TTC549 (cell line): Measurements from ENCODE around the gene ZNF292.
"Not testable (repeated sequence)": the region's sequence is repeated elsewhere in the genome, so short reads cannot be mapped to it uniquely, and the experiment has no call there.

Source experiments
- FAIRE-seq: peaks from 2 replicates; lab custom pipeline; 2012; peaks lifted over from hg19 to GRCh38; lab: Jason Lieb, UNC

Gene ZNF292

GRCh38 chr6:87164004-87164403 is 8.6 kb downstream of the ZNF292 start:
- FAIRE-seq: no peak

GRCh38 chr6:87164506-87164905 is 9.1 kb downstream of the ZNF292 start:
- FAIRE-seq: no peak

- no peak for FAIRE-seq
Measured at GRCh38 chr6:87165185-87165584, 9.8 kb downstream of the ZNF292 start.

GRCh38 chr6:87171938-87172633 is 16.7 kb downstream of the ZNF292 start:
- no peak for FAIRE-seq

- no peak for FAIRE-seq
Measured at GRCh38 chr6:87174078-87174579, 18.8 kb downstream of the ZNF292 start.

- FAIRE-seq: no peak
Measured at GRCh38 chr6:87176493-87176892, 21.1 kb downstream of the ZNF292 start.

GRCh38 chr6:87180105-87180728 is 24.9 kb downstream of the ZNF292 start:
- no peak for FAIRE-seq

- FAIRE-seq: no peak
Measured at GRCh38 chr6:87181903-87182302, 26.5 kb downstream of the ZNF292 start.

GRCh38 chr6:87182321-87182720 is 27.0 kb downstream of the ZNF292 start:
- no peak for FAIRE-seq

- no peak for FAIRE-seq
Measured at GRCh38 chr6:87182940-87183339, 27.6 kb downstream of the ZNF292 start.

GRCh38 chr6:87183687-87184086 is 28.3 kb downstream of the ZNF292 start:
- FAIRE-seq: no peak

- FAIRE-seq: no peak
Measured at GRCh38 chr6:87184762-87185250, 29.4 kb downstream of the ZNF292 start.

- FAIRE-seq: no peak
Measured at GRCh38 chr6:87196275-87196842, 41.0 kb downstream of the ZNF292 start.

GRCh38 chr6:87197547-87197946 is 42.2 kb downstream of the ZNF292 start:
- FAIRE-seq: no peak

- FAIRE-seq: not testable (repeated sequence)
Measured at GRCh38 chr6:87198022-87198810, 42.9 kb downstream of the ZNF292 start.

GRCh38 chr6:87199787-87200186 is 44.4 kb downstream of the ZNF292 start:
- no peak for FAIRE-seq

- no peak for FAIRE-seq
Measured at GRCh38 chr6:87200469-87201175, 45.3 kb downstream of the ZNF292 start.

- no peak for FAIRE-seq
Measured at GRCh38 chr6:87203448-87204023, 48.2 kb downstream of the ZNF292 start.

- no peak for FAIRE-seq
Measured at GRCh38 chr6:87209812-87210211, 54.4 kb downstream of the ZNF292 start.

GRCh38 chr6:87210979-87211378 is 55.6 kb downstream of the ZNF292 start:
- FAIRE-seq: no peak

GRCh38 chr6:87212596-87212995 is 57.2 kb downstream of the ZNF292 start:
- FAIRE-seq: no peak

- no peak for FAIRE-seq
Measured at GRCh38 chr6:87213364-87213763, 58.0 kb downstream of the ZNF292 start.
